Kidney (tissue), 14 donors: Measurements from ENCODE around the gene INPP5F. TPM values are rescaled to one million over a fixed set of nuclear protein-coding genes. Genes with fewer than 3 reads are reported as not detected.

Source experiments
- DNase-seq, 5 donors: peaks; one replicate each; pipeline ENCODE4 v3.0.0-alpha.2; 2013 to 2020
- FAIRE-seq: peaks from 2 replicates; lab custom pipeline; 2012; peaks lifted over from hg19 to GRCh38; lab: Jason Lieb, UNC
- H3K27ac ChIP-seq, 2 donors: one replicate each; pipeline ENCODE4 v1.7.0; 2013; ENCODE audit warnings: low read depth in 2 of 2, low read length in 2 of 2, inconsistent platforms in 1 of 2
- H3K27me3 ChIP-seq: one replicate; pipeline ENCODE4 v1.7.1; 2013; ENCODE audit warnings: low read length, inconsistent platforms; ENCODE audit not compliant: control insufficient read depth, insufficient read depth
- H3K36me3 ChIP-seq, 3 donors: one replicate each; pipeline versions ENCODE4 v1.7.0 to v1.7.1; 2013; ENCODE audit warnings: low read length in 3 of 3, control low read depth in 1 of 3, inconsistent platforms in 1 of 3; ENCODE audit not compliant: insufficient read depth in 3 of 3, control insufficient read depth in 2 of 3
- H3K4me1 ChIP-seq, 3 donors: one replicate each; pipeline versions ENCODE4 v1.7.0 to v1.7.1; 2013; ENCODE audit warnings: low read length in 3 of 3, inconsistent platforms in 1 of 3, low read depth in 1 of 3; ENCODE audit not compliant: control insufficient read depth in 2 of 3, insufficient read depth in 2 of 3
- H3K4me3 ChIP-seq, 3 donors: one replicate each; pipeline versions ENCODE4 v1.7.0 to v1.8.1; 2013; ENCODE audit warnings: low read length in 3 of 3, control low read depth in 1 of 3, inconsistent platforms in 1 of 3
- H3K9ac ChIP-seq, 3 donors: one replicate each; pipeline versions ENCODE4 v1.7.0 to v1.7.1; 2013; ENCODE audit warnings: low read length in 3 of 3, control low read depth in 1 of 3, inconsistent platforms in 1 of 3
- H3K9me3 ChIP-seq, 3 donors: one replicate each; pipeline versions ENCODE4 v1.7.0 to v1.7.1; 2013; ENCODE audit warnings: low read length in 3 of 3, control low read depth in 1 of 3, inconsistent platforms in 1 of 3; ENCODE audit not compliant: control insufficient read depth in 2 of 3, insufficient read depth in 1 of 3
- CTCF ChIP-seq: IDR thresholded peaks from 3 replicates; pipeline ENCODE4 v1.5.1; 2012; ENCODE audit warnings: mild to moderate bottlenecking, moderate library complexity, borderline replicate concordance; ENCODE audit not compliant: insufficient read depth; ENCODE audit errors: extremely low read depth
- intact Hi-C: fragments of 100-400 bp; cut with DNase I; formaldehyde crosslinking; loops from one replicate; pipeline ENCODE4 v1.11.1; 2022
- polyA plus RNA-seq: library from polyadenylated mRNA; stranded (reverse); fragments of 350-450 nt; fragmentation: Illumina TruSeq; extraction: RNeasy Lipid Tissue Mini Kit (QIAGEN cat#74804); gene quantifications from one replicate; pipeline ENCODE4 v1.2.3, GENCODE V29; 2014; ENCODE audit warnings: low read depth, low replicate concordance; ENCODE audit not compliant: insufficient read depth
- total RNA-seq: library from RNA; stranded (reverse); fragmentation: NEBNext Ultra II Directional; extraction: Animal tissue kit (Norgen Biotek cat#: 25700); gene quantifications from one replicate; pipeline ENCODE4 v1.2.1, GENCODE V29; 2021
- donor health status: control.
- donor health status: control.
- donor health status: control.
- donor health status: control.
- donor health status: control.
- donor health status: DM: yes; HTN: yes; CAD: no.
- donor health status: Normal renal cell carcinoma (clear cell type).

INPP5F gene
- total and polyA plus RNA-seq, 2 donors from 2014 or later: 16.4 to 17.5 TPM

- Histone ChIP-seq H3K27ac (no peak overlapping the region), H3K36me3 (peaks cover 0 to 3% (median 0%) of the 10 kb centered on the region in 3 donors), H3K27me3 (no peaks in the 10 kb centered on the region), H3K9ac (no peak overlapping the region), H3K4me3 (no peak overlapping the region), H3K4me1 (no peaks in the 10 kb centered on the region), H3K9me3 (no peaks in the 10 kb centered on the region)
- DNase-seq (no peak), FAIRE-seq (no peak)
- TF ChIP-seq CTCF: no peak
- intact Hi-C loops: no loop called here
Measured at GRCh38 chr10:119796039-119796438, 70.2 kb downstream of the INPP5F start.

- no peak for FAIRE-seq
- no peak overlapping the region for H3K9ac ChIP-seq
- TF ChIP-seq CTCF: no peak
- H3K27me3 ChIP-seq: no peaks in the 10 kb centered on the region
- no peaks in the 10 kb centered on the region for H3K9me3 ChIP-seq
- peaks cover 0 to 8% (median 4%) of the 10 kb centered on the region in 3 donors for H3K36me3 ChIP-seq
- H3K4me3 ChIP-seq: no peak overlapping the region
- DNase-seq: no peak
- no peak overlapping the region for H3K27ac ChIP-seq
- H3K4me1 ChIP-seq: no peaks in the 10 kb centered on the region
- intact Hi-C loops: no loop called here
Measured at GRCh38 chr10:119801176-119801575, 75.3 kb downstream of the INPP5F start.

GRCh38 chr10:119801998-119802538 lies 76.2 kb downstream of the INPP5F start:
- H3K27me3 ChIP-seq: no peaks in the 10 kb centered on the region
- TF ChIP-seq CTCF: no peak
- no peaks in the 10 kb centered on the region for H3K4me1 ChIP-seq
- no peak overlapping the region for H3K4me3 ChIP-seq
- no peak overlapping the region for H3K27ac ChIP-seq
- DNase-seq (no peak), FAIRE-seq (no peak)
- no peak overlapping the region for H3K9ac ChIP-seq
- peaks cover 0 to 6% (median 4%) of the 10 kb centered on the region in 3 donors for H3K36me3 ChIP-seq
- H3K9me3 ChIP-seq: no peaks in the 10 kb centered on the region
- intact Hi-C loops: no loop called here

- H3K9ac ChIP-seq: no peak overlapping the region
- no peak for DNase-seq
- TF ChIP-seq CTCF: no peak
- intact Hi-C loops: no loop called here
- no peaks in the 10 kb centered on the region for H3K27me3 ChIP-seq
- no peaks in the 10 kb centered on the region for H3K9me3 ChIP-seq
- H3K27ac ChIP-seq: no peak overlapping the region
- H3K36me3 ChIP-seq: peaks cover 0 to 5% (median 4%) of the 10 kb centered on the region in 3 donors
- H3K4me3 ChIP-seq: no peak overlapping the region
- FAIRE-seq: no peak
- no peaks in the 10 kb centered on the region for H3K4me1 ChIP-seq
Measured at GRCh38 chr10:119803264-119803663, 77.4 kb downstream of the INPP5F start.
